ENCODE results near the gene MAPK10. TPM values are rescaled to one million over a fixed set of nuclear protein-coding genes. Genes with fewer than 3 reads are reported as not detected.

The MAPK10 gene
- total RNA-seq, 4 donors from 2014 or later, result 0.15 to 1.5 (median 0.35) TPM; not detected in 1

DNA sequence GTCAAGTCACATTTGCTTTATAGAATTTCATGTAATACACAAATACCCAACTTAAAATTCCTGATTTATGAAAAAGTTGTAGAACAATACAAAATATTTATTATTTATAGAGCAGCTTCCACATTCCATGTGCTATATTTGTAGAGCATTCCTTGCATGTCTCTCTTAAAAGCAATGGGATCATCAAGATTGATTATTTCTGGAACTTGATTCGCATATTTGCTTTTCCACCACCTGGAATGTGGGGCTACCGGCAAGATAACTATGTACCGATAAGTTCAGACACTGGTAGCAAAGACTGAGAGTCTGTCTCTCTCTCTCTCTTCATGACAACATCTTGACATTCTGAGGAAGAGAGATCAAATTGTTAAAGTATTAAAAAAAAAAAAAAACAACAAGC is 59.3 kb downstream of the MAPK10 start:
- Histone ChIP-seq H3K27me3 (no peaks in the 10 kb centered on the region), H3K9me3 (no peaks in the 10 kb centered on the region), H3K36me3 (no peaks in the 10 kb centered on the region), H3K4me3 (no peak overlapping the region), H3K27ac (no peak overlapping the region), H3K4me1 (no peaks in the 10 kb centered on the region)
- in situ Hi-C loops (cut with MboI; ENCODE audit: low sequenced_read_pairs in 4 of 4) (no loop called here), intact Hi-C loops (cut with DNase I; ENCODE audit: low total_unique reads) (no loop called here)
- TF ChIP-seq, protein P1, sequence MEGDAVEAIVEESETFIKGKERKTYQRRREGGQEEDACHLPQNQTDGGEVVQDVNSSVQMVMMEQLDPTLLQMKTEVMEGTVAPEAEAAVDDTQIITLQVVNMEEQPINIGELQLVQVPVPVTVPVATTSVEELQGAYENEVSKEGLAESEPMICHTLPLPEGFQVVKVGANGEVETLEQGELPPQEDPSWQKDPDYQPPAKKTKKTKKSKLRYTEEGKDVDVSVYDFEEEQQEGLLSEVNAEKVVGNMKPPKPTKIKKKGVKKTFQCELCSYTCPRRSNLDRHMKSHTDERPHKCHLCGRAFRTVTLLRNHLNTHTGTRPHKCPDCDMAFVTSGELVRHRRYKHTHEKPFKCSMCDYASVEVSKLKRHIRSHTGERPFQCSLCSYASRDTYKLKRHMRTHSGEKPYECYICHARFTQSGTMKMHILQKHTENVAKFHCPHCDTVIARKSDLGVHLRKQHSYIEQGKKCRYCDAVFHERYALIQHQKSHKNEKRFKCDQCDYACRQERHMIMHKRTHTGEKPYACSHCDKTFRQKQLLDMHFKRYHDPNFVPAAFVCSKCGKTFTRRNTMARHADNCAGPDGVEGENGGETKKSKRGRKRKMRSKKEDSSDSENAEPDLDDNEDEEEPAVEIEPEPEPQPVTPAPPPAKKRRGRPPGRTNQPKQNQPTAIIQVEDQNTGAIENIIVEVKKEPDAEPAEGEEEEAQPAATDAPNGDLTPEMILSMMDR (IDR thresholded peaks at IDR 0.05 in 4 of 5, conservative IDR thresholded peaks at IDR 0.05 in 1 of 5), result no peak
- TF ChIP-seq POLR2A (IDR thresholded peaks at IDR 0.05), result no peak
- DNase-seq (no peak), ATAC-seq (no peak)

DNA sequence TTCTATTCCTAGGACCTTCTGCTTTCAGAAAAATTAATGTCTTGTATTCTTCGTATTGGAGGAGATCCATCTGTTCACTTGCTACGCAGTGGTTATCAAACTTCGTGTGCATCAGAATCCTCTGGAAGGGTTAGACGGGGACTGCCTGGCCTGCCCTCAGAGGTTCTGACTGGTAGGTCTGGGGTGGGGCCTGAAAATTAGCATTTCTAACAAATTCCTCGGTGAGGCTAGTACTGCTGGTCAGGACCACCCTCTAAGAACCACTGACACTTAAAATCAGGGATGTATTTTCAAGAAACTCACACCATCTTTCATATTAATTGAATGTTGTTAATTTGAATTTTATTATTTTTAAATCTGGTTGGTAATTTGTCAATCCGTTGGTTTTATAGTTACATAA is 63.0 kb downstream of the MAPK10 start:
- intact Hi-C loops (cut with DNase I; ENCODE audit: low total_unique reads) (no loop called here), in situ Hi-C loops (cut with MboI; ENCODE audit: low sequenced_read_pairs in 4 of 4) (no loop called here)
- Histone ChIP-seq H3K4me1 (no peaks in the 10 kb centered on the region), H3K27ac (no peak overlapping the region), H3K9me3 (no peaks in the 10 kb centered on the region), H3K4me3 (no peak overlapping the region), H3K36me3 (no peaks in the 10 kb centered on the region), H3K27me3 (no peaks in the 10 kb centered on the region)
- no peak for ATAC-seq
- DNase-seq, result no peak
- TF ChIP-seq, protein P1 (IDR thresholded peaks at IDR 0.05 in 4 of 5, conservative IDR thresholded peaks at IDR 0.05 in 1 of 5), result no peak
- TF ChIP-seq POLR2A (IDR thresholded peaks at IDR 0.05), result no peak

DNA sequence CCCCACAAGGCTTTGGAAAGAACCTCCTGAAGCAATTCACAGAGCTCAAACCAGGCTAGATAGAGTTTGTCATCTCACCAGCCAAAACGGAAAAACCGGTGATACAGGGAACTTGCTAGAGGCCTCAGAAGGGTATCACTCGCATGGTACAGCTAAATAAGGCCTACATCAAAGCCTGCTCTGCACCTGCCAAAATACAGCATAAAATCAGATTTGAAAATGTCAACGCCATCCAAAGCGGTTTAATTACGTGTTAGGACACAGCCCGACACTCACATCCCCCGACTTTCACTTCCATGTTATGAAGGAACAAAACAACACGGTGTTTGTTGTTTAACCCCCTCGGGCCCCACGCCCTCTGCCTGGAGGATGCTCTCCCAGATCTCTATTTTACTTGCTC is 65.0 kb downstream of the MAPK10 start:
- intact Hi-C loops (cut with DNase I; ENCODE audit: low total_unique reads), result no loop called here
- no peaks in the 10 kb centered on the region for H3K27me3 ChIP-seq
- H3K27ac ChIP-seq, result no peak overlapping the region
- in situ Hi-C loops (cut with MboI; ENCODE audit: low sequenced_read_pairs in 4 of 4), result no loop called here
- H3K4me3 ChIP-seq, result no peak overlapping the region
- H3K36me3 ChIP-seq, result no peaks in the 10 kb centered on the region
- H3K9me3 ChIP-seq, result no peaks in the 10 kb centered on the region
- DNase-seq (no peak), ATAC-seq (no peak)
- H3K4me1 ChIP-seq, result no peaks in the 10 kb centered on the region
- TF ChIP-seq, protein P1 (IDR thresholded peaks at IDR 0.05 in 4 of 5, conservative IDR thresholded peaks at IDR 0.05 in 1 of 5), result no peak
- TF ChIP-seq POLR2A (IDR thresholded peaks at IDR 0.05), result no peak

DNA sequence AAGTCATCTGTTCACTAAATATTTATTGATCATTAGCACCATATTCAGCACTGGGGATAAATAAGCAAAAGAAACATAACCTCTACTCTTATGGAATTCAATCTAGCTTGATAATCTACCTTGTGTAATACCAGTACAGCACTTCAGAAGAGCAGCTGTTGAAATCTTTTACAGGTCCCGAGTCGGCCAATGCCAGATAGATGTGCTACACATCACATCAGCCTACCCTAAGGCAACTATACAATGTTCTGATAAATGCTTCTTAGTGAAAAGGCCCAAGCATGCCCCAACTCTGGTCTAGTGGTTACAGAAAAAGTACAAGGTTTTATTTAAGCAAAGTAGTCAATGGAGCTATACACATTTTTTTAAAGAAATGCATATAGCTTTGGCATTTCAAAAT is 68.7 kb downstream of the MAPK10 start:
- in situ Hi-C loops (cut with MboI; ENCODE audit: low sequenced_read_pairs in 4 of 4), result no loop called here
- intact Hi-C loops (cut with DNase I; ENCODE audit: low total_unique reads), result no loop called here

DNA sequence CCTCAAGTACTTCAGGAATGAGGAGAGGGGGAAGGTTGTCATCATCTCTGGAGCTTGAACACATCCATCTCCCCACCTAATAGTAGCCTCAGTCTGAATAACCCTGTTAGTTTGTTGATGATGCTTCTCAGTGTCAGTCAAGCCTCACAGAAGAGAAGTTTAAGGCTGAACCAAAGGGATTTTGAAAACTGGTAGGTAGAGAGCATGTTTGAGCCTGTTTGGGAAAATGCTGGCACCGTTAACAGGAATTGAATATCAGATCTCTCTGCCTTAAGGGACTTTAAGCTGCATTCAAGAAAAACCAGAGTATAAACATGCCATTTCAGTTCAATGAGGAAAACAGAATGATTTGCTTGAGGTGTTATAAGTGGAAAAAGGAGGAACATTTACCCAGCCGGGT is 73.1 kb downstream of the MAPK10 start:
- Histone ChIP-seq H3K9me3 (no peaks in the 10 kb centered on the region), H3K4me1 (no peaks in the 10 kb centered on the region), H3K27ac (no peak overlapping the region), H3K4me3 (no peak overlapping the region), H3K27me3 (no peaks in the 10 kb centered on the region), H3K36me3 (no peaks in the 10 kb centered on the region)
- no peak for TF ChIP-seq POLR2A (IDR thresholded peaks at IDR 0.05)
- TF ChIP-seq, protein P1 (IDR thresholded peaks at IDR 0.05 in 4 of 5, conservative IDR thresholded peaks at IDR 0.05 in 1 of 5), result no peak
- intact Hi-C loops (cut with DNase I; ENCODE audit: low total_unique reads), result no loop called here
- DNase-seq (no peak), ATAC-seq (no peak)
- in situ Hi-C loops (cut with MboI; ENCODE audit: low sequenced_read_pairs in 4 of 4), result no loop called here

More for the DNA sequence above, 68.7 kb downstream of the MAPK10 start:
- Histone ChIP-seq H3K36me3 (no peaks in the 10 kb centered on the region), H3K4me1 (no peaks in the 10 kb centered on the region), H3K4me3 (no peak overlapping the region), H3K27ac (no peak overlapping the region), H3K9me3 (no peaks in the 10 kb centered on the region), H3K27me3 (no peaks in the 10 kb centered on the region)
- DNase-seq (no peak), ATAC-seq (no peak)
- TF ChIP-seq POLR2A (IDR thresholded peaks at IDR 0.05), result no peak
- TF ChIP-seq, protein P1 (IDR thresholded peaks at IDR 0.05 in 4 of 5, conservative IDR thresholded peaks at IDR 0.05 in 1 of 5), result no peak
